CD4-positive, CD25-positive, alpha-beta regulatory T cell (primary cell): ENCODE results near the gene CYTH4. TPM values are rescaled to one million over a fixed set of nuclear protein-coding genes. Genes with fewer than 3 reads are reported as not detected.
"Not testable (repeated sequence)": the region's sequence is repeated elsewhere in the genome, so short reads cannot be mapped to it uniquely, and the experiment has no call there.

Experiments
- ATAC-seq, 2 donors: fragments of 150-1000 bp; cut with Tn5 transposase; one replicate each; pipeline ENCODE4 v1.10.0; 2021; ENCODE audit warnings: low read depth in 2 of 2, moderate number of reproducible peaks in 2 of 2, moderate library complexity in 1 of 2
- DNase-seq, 3 donors: peaks; one replicate each; pipeline versions ENCODE4 v3.0.0 to v3.0.0-alpha.2; 2012 to 2022; ENCODE audit warnings: mixed read lengths in 1 of 3
- H3K27ac ChIP-seq: one replicate; pipeline ENCODE4 v1.7.0; 2013; ENCODE audit warnings: mild to moderate bottlenecking, low read length; ENCODE audit not compliant: insufficient read depth, poor library complexity, severe bottlenecking
- H3K27me3 ChIP-seq: one replicate; pipeline ENCODE4 v1.7.0; 2013; ENCODE audit warnings: low read length; ENCODE audit not compliant: control insufficient read depth, insufficient read depth
- H3K36me3 ChIP-seq: one replicate; pipeline ENCODE4 v1.7.0; 2013; ENCODE audit warnings: mild to moderate bottlenecking, low read length, moderate library complexity; ENCODE audit not compliant: control insufficient read depth, insufficient read depth
- H3K4me1 ChIP-seq: 2 replicates; pipeline ENCODE4 v1.7.0; 2013; ENCODE audit warnings: mild to moderate bottlenecking, low read length; ENCODE audit not compliant: insufficient read depth, control insufficient read depth, poor library complexity, severe bottlenecking
- H3K4me3 ChIP-seq: one replicate; pipeline ENCODE4 v1.7.0; 2013; ENCODE audit warnings: low read depth, mild to moderate bottlenecking, low read length, moderate library complexity
- H3K9me3 ChIP-seq, 2 experiments: 1 replicate in 1 of 2; 2 replicates in 1 of 2; pipeline ENCODE4 v1.7.0; 2013; ENCODE audit warnings: low read length in 2 of 2, mild to moderate bottlenecking in 1 of 2, moderate library complexity in 1 of 2; ENCODE audit not compliant: control insufficient read depth in 2 of 2
- H3K27ac Mint-ChIP-seq, 3 donors: one replicate each; pipeline ENCODE4 v1.8.0; 2020 to 2022; ENCODE audit warnings: mild to moderate bottlenecking in 3 of 3, mixed read lengths in 3 of 3, moderate library complexity in 2 of 3
- H3K27me3 Mint-ChIP-seq: one replicate; pipeline ENCODE4 v1.8.0; 2022; ENCODE audit warnings: mild to moderate bottlenecking, mixed read lengths
- H3K36me3 Mint-ChIP-seq: one replicate; pipeline ENCODE4 v1.8.0; 2020; ENCODE audit warnings: mixed read lengths
- H3K4me1 Mint-ChIP-seq, 4 donors: one replicate each; pipeline ENCODE4 v1.8.0; 2020 to 2022; ENCODE audit warnings: mixed read lengths in 4 of 4, mild to moderate bottlenecking in 1 of 4
- H3K4me3 Mint-ChIP-seq, 4 donors: one replicate each; pipeline ENCODE4 v1.8.0; 2020 to 2022; ENCODE audit warnings: mild to moderate bottlenecking in 4 of 4, mixed read lengths in 4 of 4, moderate library complexity in 3 of 4
- H3K9me3 Mint-ChIP-seq, 7 donors: one replicate each; pipeline ENCODE4 v1.8.0; 2020 to 2022; ENCODE audit warnings: mixed read lengths in 7 of 7, mild to moderate bottlenecking in 3 of 7, moderate library complexity in 2 of 7
- polyA plus RNA-seq, 4 donors: library from polyadenylated mRNA; unstranded; fragments of 300-500 nt; fragmentation: Illumina TruSeq; gene quantifications; one replicate each; pipeline ENCODE4 v1.2.3, GENCODE V29; 2021
- total RNA-seq: library from RNA; stranded (reverse); gene quantifications from one replicate; pipeline ENCODE4 v1.2.3, GENCODE V29; 2022

CYTH4 gene
- total and polyA plus RNA-seq, 5 donors from 2014 or later: 47.4 to 153 (median 49.9) TPM

DNA sequence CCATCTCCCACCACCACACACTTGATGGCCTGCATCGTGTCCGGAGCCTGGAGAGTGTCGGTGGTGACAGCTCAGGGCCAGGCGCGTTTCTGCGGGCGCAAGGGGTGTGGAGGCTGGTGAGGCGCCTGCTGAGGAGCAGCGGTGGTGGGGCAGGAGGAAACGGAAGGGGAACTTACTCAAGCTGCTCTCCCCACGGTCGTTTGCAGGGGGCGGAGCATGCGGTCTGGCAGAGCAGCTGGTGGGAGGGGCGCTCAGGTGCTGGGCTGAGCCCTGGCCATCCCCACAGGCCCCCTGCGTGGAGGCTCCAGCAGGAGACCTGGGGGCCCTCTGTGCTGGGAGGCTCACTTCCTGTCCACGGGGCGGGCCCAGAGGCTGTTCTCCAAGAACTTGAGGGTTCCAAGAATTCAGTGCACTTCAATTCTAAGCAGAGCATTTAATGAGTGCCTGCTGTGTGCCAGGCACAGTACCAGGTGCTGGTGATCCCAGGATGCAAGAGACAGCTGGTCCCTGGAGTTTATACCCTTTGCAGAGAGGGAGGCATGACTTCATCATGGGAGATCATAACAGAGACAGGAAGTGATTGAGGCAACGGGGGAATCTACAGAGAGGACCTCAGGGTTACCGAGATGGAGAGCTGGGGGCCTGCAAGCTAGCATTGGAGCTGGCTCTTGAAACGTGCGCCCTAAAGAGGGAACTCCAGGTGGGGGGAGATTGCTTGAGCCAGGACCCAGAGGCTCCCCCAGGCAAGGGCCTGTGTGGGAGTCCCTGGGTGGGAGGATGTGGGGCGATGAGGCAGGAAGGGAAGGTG lies 38.0 kb upstream of the CYTH4 start, which contains the start of gene RAC2:
TSS of gene RAC2 (minus strand) at position 156 of the 808 bp plus-strand sequence. CDS start at position 35, 121 bp downstream.
- H3K27me3 ChIP-seq: no peaks in the 10 kb centered on the region
- peak within 1 kb of the TSS; percentile 98 for H3K4me3 Mint-ChIP-seq
- DNase-seq (peak; percentile 81 to 99 (median 83)), ATAC-seq (peak; percentile 59 to 68)
- peak within 1 kb of the TSS; percentile 95 for H3K27ac ChIP-seq
- peak within 1 kb of the TSS; percentile 93 for H3K4me3 ChIP-seq
- no peaks in the 10 kb centered on the region for H3K9me3 ChIP-seq
- H3K27ac Mint-ChIP-seq: peak within 1 kb of the TSS; percentile 96 to 99 (median 97)
- H3K36me3 ChIP-seq: peaks cover 19% of the 10 kb centered on the region
- peaks cover 61% of the 10 kb centered on the region for H3K4me1 ChIP-seq
- peaks cover 0 to 51% (median 36%) of the 10 kb centered on the region in 4 donors for H3K4me1 Mint-ChIP-seq
- H3K27me3 Mint-ChIP-seq: peaks cover 11% of the 10 kb centered on the region
- no peaks in the 10 kb centered on the region for H3K9me3 Mint-ChIP-seq
- peaks cover 15% of the 10 kb centered on the region for H3K36me3 Mint-ChIP-seq

GRCh38 chr22:37244922-37245722 lies 37.2 kb upstream of the CYTH4 start:
- Histone ChIP-seq H3K4me1 (peaks cover 53% of the 10 kb centered on the region), H3K4me3 (peak overlapping the region; percentile 24), H3K36me3 (peaks cover 11% of the 10 kb centered on the region), H3K27ac (peak overlapping the region; percentile 95), H3K9me3 (no peaks in the 10 kb centered on the region), H3K27me3 (no peaks in the 10 kb centered on the region)
- H3K4me3 Mint-ChIP-seq: peak overlapping the region; percentile 98
- no peaks in the 10 kb centered on the region for H3K9me3 Mint-ChIP-seq
- peaks cover 11% of the 10 kb centered on the region for H3K27me3 Mint-ChIP-seq
- DNase-seq (peak in 1 of 3 donors; percentile 62), ATAC-seq (no peak)
- peaks cover 14% of the 10 kb centered on the region for H3K36me3 Mint-ChIP-seq
- H3K4me1 Mint-ChIP-seq: peaks cover 5 to 46% (median 33%) of the 10 kb centered on the region in 4 donors
- H3K27ac Mint-ChIP-seq: peak overlapping the region; percentile 96 to 98 (median 97)

DNA sequence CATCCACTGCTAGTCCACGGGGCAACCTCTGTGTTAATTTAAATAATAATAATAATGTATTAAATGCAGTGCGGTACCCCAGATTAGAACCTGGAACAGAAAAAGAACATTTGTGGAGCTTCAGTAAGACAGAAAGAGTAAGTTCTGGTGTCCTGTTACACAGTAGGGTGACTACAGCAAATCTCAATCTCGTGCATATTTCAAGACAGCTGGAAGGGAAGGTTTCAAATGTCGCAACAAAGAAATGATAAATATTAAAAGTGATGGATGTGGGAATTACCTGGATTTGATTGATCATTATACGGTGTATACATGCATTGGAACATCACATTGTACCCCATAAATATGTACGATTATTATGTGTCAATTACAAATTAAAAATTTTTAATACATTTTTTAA lies 36.6 kb upstream of the CYTH4 start:
- H3K9me3 Mint-ChIP-seq: no peaks in the 10 kb centered on the region
- ATAC-seq (no peak), DNase-seq (no peak)
- Histone ChIP-seq H3K27me3 (no peaks in the 10 kb centered on the region), H3K4me1 (peaks cover 47% of the 10 kb centered on the region), H3K27ac (peak overlapping the region; percentile 95), H3K4me3 (no peak overlapping the region), H3K9me3 (no peaks in the 10 kb centered on the region), H3K36me3 (peaks cover 5% of the 10 kb centered on the region)
- peaks cover 5 to 43% (median 28%) of the 10 kb centered on the region in 4 donors for H3K4me1 Mint-ChIP-seq
- H3K27ac Mint-ChIP-seq: peak overlapping the region in 1 of 3 donors; percentile 98
- peaks cover 8% of the 10 kb centered on the region for H3K36me3 Mint-ChIP-seq
- peaks cover 11% of the 10 kb centered on the region for H3K27me3 Mint-ChIP-seq
- H3K4me3 Mint-ChIP-seq: peak overlapping the region in 2 of 4 donors; percentile 78 to 98

GRCh38 chr22:37248251-37248650 lies 34.1 kb upstream of the CYTH4 start:
- Histone ChIP-seq H3K4me3 (no peak overlapping the region), H3K27ac (no peak overlapping the region), H3K36me3 (no peaks in the 10 kb centered on the region), H3K9me3 (no peaks in the 10 kb centered on the region), H3K4me1 (peaks cover 23% of the 10 kb centered on the region), H3K27me3 (no peaks in the 10 kb centered on the region)
- Mint-ChIP-seq H3K4me1 (peaks cover 5 to 25% (median 14%) of the 10 kb centered on the region in 4 donors), H3K27ac (no peak overlapping the region), H3K36me3 (no peaks in the 10 kb centered on the region), H3K27me3 (peaks cover 6% of the 10 kb centered on the region), H3K4me3 (peak overlapping the region in 1 of 4 donors; percentile 42), H3K9me3 (no peaks in the 10 kb centered on the region)
- ATAC-seq: no peak
- no peak for DNase-seq

- H3K4me1 Mint-ChIP-seq: peaks cover 9 to 16% (median 14%) of the 10 kb centered on the region in 4 donors
- H3K27me3 Mint-ChIP-seq: no peaks in the 10 kb centered on the region
- H3K4me3 ChIP-seq: no peak overlapping the region
- H3K9me3 Mint-ChIP-seq: no peaks in the 10 kb centered on the region
- H3K36me3 Mint-ChIP-seq: no peaks in the 10 kb centered on the region
- ATAC-seq: no peak
- peaks cover 15% of the 10 kb centered on the region for H3K4me1 ChIP-seq
- no peaks in the 10 kb centered on the region for H3K36me3 ChIP-seq
- DNase-seq: peak in 1 of 3 donors; percentile 33
- H3K27ac ChIP-seq: no peak overlapping the region
- H3K9me3 ChIP-seq: no peaks in the 10 kb centered on the region
- no peaks in the 10 kb centered on the region for H3K27me3 ChIP-seq
- H3K27ac Mint-ChIP-seq: peak overlapping the region in 2 of 3 donors; percentile 64 to 73
- peak overlapping the region in 2 of 4 donors; percentile 4 to 48 for H3K4me3 Mint-ChIP-seq
Observed at GRCh38 chr22:37249986-37250385, 32.3 kb upstream of the CYTH4 start.

DNA sequence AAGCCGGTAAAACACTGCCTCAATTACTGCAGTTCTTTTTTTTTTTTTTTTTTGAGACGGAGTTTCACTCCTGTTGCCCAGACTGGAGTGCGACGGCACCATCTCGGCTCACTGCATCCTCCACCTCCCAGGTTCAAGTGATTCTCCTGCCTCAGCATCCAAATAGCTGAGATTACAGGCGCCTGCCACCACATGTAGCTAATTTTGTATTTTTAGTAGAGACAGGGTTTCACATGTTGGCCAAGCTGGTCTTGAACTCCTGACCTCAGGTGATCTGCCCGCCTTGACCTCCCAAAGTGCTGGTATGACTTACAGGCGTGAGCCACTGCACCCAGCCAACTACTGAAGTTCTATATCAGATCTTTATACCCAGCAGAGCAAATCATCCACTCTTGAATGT lies 30.5 kb upstream of the CYTH4 start:
- Mint-ChIP-seq H3K4me3 (peak overlapping the region in 2 of 4 donors; percentile 8 to 28), H3K4me1 (peaks cover 9 to 24% (median 13%) of the 10 kb centered on the region in 4 donors)
- not testable (repeated sequence) for H3K4me1 ChIP-seq, H3K27me3 ChIP-seq, DNase-seq, H3K27me3 Mint-ChIP-seq, H3K9me3 Mint-ChIP-seq, H3K27ac ChIP-seq, H3K4me3 ChIP-seq, H3K27ac Mint-ChIP-seq, H3K36me3 Mint-ChIP-seq, H3K9me3 ChIP-seq, ATAC-seq, H3K36me3 ChIP-seq

- Histone ChIP-seq H3K36me3 (no peaks in the 10 kb centered on the region), H3K27me3 (no peaks in the 10 kb centered on the region), H3K4me3 (no peak overlapping the region), H3K9me3 (no peaks in the 10 kb centered on the region), H3K27ac (no peak overlapping the region), H3K4me1 (peaks cover 7% of the 10 kb centered on the region)
- H3K27ac Mint-ChIP-seq: no peak overlapping the region
- DNase-seq: no peak
- H3K4me1 Mint-ChIP-seq: peaks cover 8 to 22% (median 13%) of the 10 kb centered on the region in 4 donors
- H3K9me3 Mint-ChIP-seq: no peaks in the 10 kb centered on the region
- no peak for ATAC-seq
- peaks cover 5% of the 10 kb centered on the region for H3K27me3 Mint-ChIP-seq
- no peaks in the 10 kb centered on the region for H3K36me3 Mint-ChIP-seq
- H3K4me3 Mint-ChIP-seq: no peak overlapping the region
Observed at GRCh38 chr22:37253126-37253660, 29.1 kb upstream of the CYTH4 start.
